PC-3 (cell line): Measurements from ENCODE around the gene ACOT2.
"Not testable (repeated sequence)": the region's sequence is repeated elsewhere in the genome, so short reads cannot be mapped to it uniquely, and the experiment has no call there.

Source experiments
- CTCF ChIP-seq: fragments of 300-600 bp; sonication (generic); conservative IDR thresholded peaks from 2 replicates; pipeline ENCODE4 v1.5.1; 2017; ENCODE audit warnings: antibody characterized with exemption, low read depth, mild to moderate bottlenecking, low read length
- EZH2 ChIP-seq: fragments of 300-600 bp; sonication (generic); IDR thresholded peaks from one replicate; pipeline ENCODE4 v1.6.1; 2017; ENCODE audit warnings: antibody characterized with exemption, mild to moderate bottlenecking, low read length; ENCODE audit not compliant: unreplicated experiment

DNA sequence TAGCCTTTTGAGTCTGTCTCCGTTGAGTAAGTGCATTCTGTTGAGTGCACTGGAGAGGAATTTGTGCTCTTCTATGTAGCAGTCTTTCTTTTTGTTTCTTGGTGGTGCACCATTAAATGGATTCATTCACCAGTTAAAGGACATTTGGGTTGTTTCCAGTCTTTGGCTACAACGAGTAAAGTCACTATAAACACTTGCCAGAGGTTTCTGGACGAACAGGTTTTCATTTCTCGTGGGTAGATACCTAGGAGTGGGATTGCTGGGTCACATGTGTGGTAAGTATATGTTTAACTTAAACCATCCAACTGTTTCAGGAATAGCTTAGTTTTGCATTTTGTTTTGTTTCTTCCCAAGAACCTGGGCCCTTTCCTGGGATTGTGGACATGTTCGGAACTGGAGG lies 4.0 kb downstream of the ACOT2 start:
- not testable (repeated sequence) for TF ChIP-seq CTCF, EZH2
